Activated T-cell treated with anti-CD3 and anti-CD28 coated beads for 1 hour (primary cell): ENCODE data around the gene KLK7.
"Not testable (repeated sequence)": the region's sequence is repeated elsewhere in the genome, so short reads cannot be mapped to it uniquely, and the experiment has no call there.

ENCODE experiments used
- DNase-seq: peaks from one replicate; pipeline ENCODE4 v3.0.0-alpha.2; 2020; ENCODE audit warnings: low read depth

The KLK7 gene

GRCh38 chr19:50975766-50976165 lies 8.0 kb downstream of the KLK7 start:
- no peak for DNase-seq

GRCh38 chr19:50974702-50975556 lies 8.8 kb downstream of the KLK7 start:
- no peak for DNase-seq

GRCh38 chr19:50972795-50973376 lies 10.8 kb downstream of the KLK7 start:
- no peak for DNase-seq

GRCh38 chr19:50969810-50970209 lies 13.9 kb downstream of the KLK7 start:
- DNase-seq: not testable (repeated sequence)

GRCh38 chr19:50969413-50969760 lies 14.3 kb downstream of the KLK7 start, which contains the start of gene KLK6:
KLK6 (minus strand) TSS chr19:50969591; CDS start chr19:50968104, 1,487 bp downstream.
- DNase-seq: no peak

GRCh38 chr19:50968716-50969412 lies 14.9 kb downstream of the KLK7 start:
- no peak for DNase-seq

- no peak for DNase-seq
These were observed 15.6 kb downstream of the KLK7 start for GRCh38 chr19:50967929-50968715.

GRCh38 chr19:50964266-50964665 lies 19.5 kb downstream of the KLK7 start:
- DNase-seq: no peak

GRCh38 chr19:50963381-50963780 lies 20.3 kb downstream of the KLK7 start:
- no peak for DNase-seq

- DNase-seq: no peak
These were observed 21.5 kb downstream of the KLK7 start for GRCh38 chr19:50962245-50962644.

- DNase-seq: no peak
These were observed 23.8 kb downstream of the KLK7 start for GRCh38 chr19:50959731-50960500.

- DNase-seq: no peak
These were observed 26.1 kb downstream of the KLK7 start for GRCh38 chr19:50957587-50957986.

- DNase-seq: no peak
These were observed 30.8 kb downstream of the KLK7 start, which contains the start of gene KLK5 for GRCh38 chr19:50952910-50953309. KLK5 (minus strand) TSS chr19:50953038; CDS start chr19:50952657, 381 bp downstream.

GRCh38 chr19:50949861-50950260 lies 33.9 kb downstream of the KLK7 start:
- no peak for DNase-seq

- no peak for DNase-seq
These were observed 36.6 kb downstream of the KLK7 start for GRCh38 chr19:50947123-50947522.

GRCh38 chr19:50944795-50945194 lies 38.9 kb downstream of the KLK7 start:
- no peak for DNase-seq

- no peak for DNase-seq
These were observed 40.5 kb downstream of the KLK7 start for GRCh38 chr19:50943074-50943828.

- no peak for DNase-seq
These were observed 44.1 kb downstream of the KLK7 start for GRCh38 chr19:50939596-50939995.

- no peak for DNase-seq
These were observed 50.1 kb downstream of the KLK7 start for GRCh38 chr19:50933640-50934039.

- no peak for DNase-seq
These were observed 51.0 kb downstream of the KLK7 start for GRCh38 chr19:50932690-50933083.
